ENCODE data around the gene DSCAM. TPM values are rescaled to one million over a fixed set of nuclear protein-coding genes. Genes with fewer than 3 reads are reported as not detected.
A peak's percentile ranks its signal among the peaks of the same experiment; 100 is the strongest.

Gene DSCAM
- total and polyA plus RNA-seq, 4 donors = 0.02 to 0.25 (median 0.09) TPM

DNA sequence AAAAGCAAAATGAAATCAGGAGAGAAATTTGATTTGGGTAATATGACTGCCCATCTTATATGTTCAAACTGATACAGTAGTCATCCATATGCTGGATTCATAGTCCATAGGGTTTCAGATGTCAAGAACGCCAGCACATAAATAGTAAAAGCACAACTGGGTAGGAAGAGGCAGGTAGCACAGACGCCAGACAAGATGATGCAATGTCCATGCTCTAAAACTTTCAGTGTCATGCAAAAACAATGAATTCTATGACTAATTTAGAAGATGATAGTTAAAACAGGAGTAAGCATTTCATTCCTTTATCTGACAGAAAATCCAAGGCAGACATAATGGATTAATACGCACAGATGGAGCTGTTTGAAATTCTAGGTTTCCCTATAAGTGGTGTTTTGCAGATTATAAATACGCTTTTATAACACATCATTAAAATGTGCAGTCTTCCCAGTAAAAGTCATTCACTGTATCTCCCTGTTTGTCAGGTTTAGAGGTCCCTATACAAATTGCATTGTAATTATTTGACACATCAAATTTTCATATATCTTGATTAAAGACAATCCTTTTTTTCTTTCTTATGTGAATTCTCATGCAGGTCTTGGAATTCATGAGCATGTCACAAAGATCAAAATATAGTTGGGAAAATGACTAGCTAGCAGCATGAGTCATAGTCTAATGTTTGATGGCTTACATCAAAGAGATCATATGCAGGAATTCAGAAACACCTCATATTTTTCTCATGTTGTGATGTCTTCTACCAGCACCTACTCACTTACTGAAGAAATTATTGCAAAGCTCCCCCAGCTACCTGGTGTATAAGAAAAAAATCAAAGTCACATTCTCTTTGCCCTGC is 139.9 kb downstream of the DSCAM start:
- no peak for DNase-seq
- H3K9ac ChIP-seq (ENCODE audit: insufficient read depth in 1 of 2, low read length in 2 of 2) = no peak overlapping the region
- TF ChIP-seq, protein P1, sequence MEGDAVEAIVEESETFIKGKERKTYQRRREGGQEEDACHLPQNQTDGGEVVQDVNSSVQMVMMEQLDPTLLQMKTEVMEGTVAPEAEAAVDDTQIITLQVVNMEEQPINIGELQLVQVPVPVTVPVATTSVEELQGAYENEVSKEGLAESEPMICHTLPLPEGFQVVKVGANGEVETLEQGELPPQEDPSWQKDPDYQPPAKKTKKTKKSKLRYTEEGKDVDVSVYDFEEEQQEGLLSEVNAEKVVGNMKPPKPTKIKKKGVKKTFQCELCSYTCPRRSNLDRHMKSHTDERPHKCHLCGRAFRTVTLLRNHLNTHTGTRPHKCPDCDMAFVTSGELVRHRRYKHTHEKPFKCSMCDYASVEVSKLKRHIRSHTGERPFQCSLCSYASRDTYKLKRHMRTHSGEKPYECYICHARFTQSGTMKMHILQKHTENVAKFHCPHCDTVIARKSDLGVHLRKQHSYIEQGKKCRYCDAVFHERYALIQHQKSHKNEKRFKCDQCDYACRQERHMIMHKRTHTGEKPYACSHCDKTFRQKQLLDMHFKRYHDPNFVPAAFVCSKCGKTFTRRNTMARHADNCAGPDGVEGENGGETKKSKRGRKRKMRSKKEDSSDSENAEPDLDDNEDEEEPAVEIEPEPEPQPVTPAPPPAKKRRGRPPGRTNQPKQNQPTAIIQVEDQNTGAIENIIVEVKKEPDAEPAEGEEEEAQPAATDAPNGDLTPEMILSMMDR (IDR thresholded peaks at IDR 0.05; ENCODE audit: control extremely low read depth, extremely low read depth) = no peak
- H3K4me1 ChIP-seq (ENCODE audit: control insufficient read depth in 5 of 5, insufficient read depth in 5 of 5, low read length in 5 of 5) = no peaks in the 10 kb centered on the region
- no peak overlapping the region for H3K27ac ChIP-seq (ENCODE audit: low read depth in 1 of 2, low read length in 1 of 2)
- no peaks in the 10 kb centered on the region for H3K9me3 ChIP-seq (ENCODE audit: control insufficient read depth in 4 of 4, insufficient read depth in 3 of 4, low read length in 3 of 4)
- ATAC-seq (ENCODE audit: insufficient read depth, low FRiP score) = no peak
- no peaks in the 10 kb centered on the region for H3K27me3 ChIP-seq (ENCODE audit: control insufficient read depth in 3 of 3, insufficient read depth in 3 of 3, low read length in 2 of 3)
- WGBS, 2 donors = 73 to 79% methylated on average over 4 of the region's 4 CpGs
- H3K36me3 ChIP-seq (ENCODE audit: control insufficient read depth in 4 of 4, insufficient read depth in 4 of 4, low read length in 4 of 4) = no peaks in the 10 kb centered on the region
- H3K4me3 ChIP-seq = no peak overlapping the region

DNA sequence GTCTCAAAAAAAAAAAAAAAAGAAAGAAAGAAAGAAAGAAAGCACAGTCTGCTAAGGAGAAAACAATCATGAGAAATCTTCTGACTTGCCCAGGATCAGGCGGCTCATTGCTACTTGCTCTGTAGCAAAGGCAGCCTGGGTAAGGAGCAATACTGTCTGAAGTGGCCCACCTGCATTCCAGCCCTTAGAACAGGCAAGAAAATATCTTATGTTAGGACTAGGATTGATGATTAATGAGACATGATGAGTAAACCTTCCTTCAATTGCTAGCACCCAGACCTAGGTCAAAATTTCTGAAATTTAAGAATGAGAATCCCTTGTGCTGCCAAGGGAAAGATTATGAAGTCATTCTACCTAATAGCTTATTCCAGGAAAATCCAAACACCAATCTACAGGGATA is 140.8 kb downstream of the DSCAM start:
- no peak overlapping the region for H3K27ac ChIP-seq (ENCODE audit: low read depth in 1 of 2, low read length in 1 of 2)
- no peak for ATAC-seq (ENCODE audit: insufficient read depth, low FRiP score)

DNA sequence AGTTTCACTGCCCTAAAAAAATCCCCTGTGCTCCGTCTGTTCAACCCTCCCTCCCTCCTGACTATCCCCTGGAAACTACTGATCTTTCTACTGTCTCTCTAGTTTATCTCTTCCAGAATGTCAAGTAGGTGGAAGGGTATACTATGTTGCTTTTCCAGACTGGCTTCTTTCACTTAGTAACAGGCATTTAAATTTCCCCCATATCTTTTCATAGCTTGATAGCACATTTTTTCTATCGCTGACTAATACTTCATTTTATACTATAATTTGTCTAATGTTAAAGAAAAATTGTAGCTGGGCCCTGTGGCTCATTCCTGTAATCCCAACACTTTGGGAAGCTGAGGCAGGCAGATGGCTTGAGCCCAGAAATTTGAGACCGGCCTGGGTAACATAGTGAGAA is 142.8 kb downstream of the DSCAM start:
- Histone ChIP-seq H3K36me3 (ENCODE audit: control insufficient read depth in 4 of 4, insufficient read depth in 4 of 4, low read length in 4 of 4) (no peaks in the 10 kb centered on the region), H3K27ac (ENCODE audit: low read depth in 1 of 2, low read length in 1 of 2) (no peak overlapping the region), H3K27me3 (ENCODE audit: control insufficient read depth in 3 of 3, insufficient read depth in 3 of 3, low read length in 2 of 3) (peaks cover 0 to under 1% (median 0%) of the 10 kb centered on the region in 3 donors), H3K4me3 (no peak overlapping the region), H3K9me3 (ENCODE audit: control insufficient read depth in 4 of 4, insufficient read depth in 3 of 4, low read length in 3 of 4) (no peaks in the 10 kb centered on the region), H3K9ac (ENCODE audit: insufficient read depth in 1 of 2, low read length in 2 of 2) (no peak overlapping the region), H3K4me1 (ENCODE audit: control insufficient read depth in 5 of 5, insufficient read depth in 5 of 5, low read length in 5 of 5) (no peaks in the 10 kb centered on the region)
- no peak for DNase-seq
- TF ChIP-seq, protein P1 (IDR thresholded peaks at IDR 0.05; ENCODE audit: control extremely low read depth, extremely low read depth) = no peak
- 90 to 93% methylated on average over 3 of the region's 3 CpGs for WGBS, 2 donors
- ATAC-seq (ENCODE audit: insufficient read depth, low FRiP score) = no peak

More for the DNA sequence above, 140.8 kb downstream of the DSCAM start:
- Histone ChIP-seq H3K27me3 (ENCODE audit: control insufficient read depth in 3 of 3, insufficient read depth in 3 of 3, low read length in 2 of 3) (no peaks in the 10 kb centered on the region), H3K36me3 (ENCODE audit: control insufficient read depth in 4 of 4, insufficient read depth in 4 of 4, low read length in 4 of 4) (no peaks in the 10 kb centered on the region), H3K4me3 (no peak overlapping the region), H3K9ac (ENCODE audit: insufficient read depth in 1 of 2, low read length in 2 of 2) (no peak overlapping the region), H3K9me3 (ENCODE audit: control insufficient read depth in 4 of 4, insufficient read depth in 3 of 4, low read length in 3 of 4) (no peaks in the 10 kb centered on the region), H3K4me1 (ENCODE audit: control insufficient read depth in 5 of 5, insufficient read depth in 5 of 5, low read length in 5 of 5) (no peaks in the 10 kb centered on the region)
- peak; percentile 24 to 70 (median 58) for DNase-seq
- 74 to 93% methylated on average over 1 of the region's 1 CpG for WGBS, 2 donors
- TF ChIP-seq, protein P1 (IDR thresholded peaks at IDR 0.05; ENCODE audit: control extremely low read depth, extremely low read depth) = no peak

Data from lung (tissue), 12 donors.